NCI-H2196 (cell line): ENCODE measurements around the gene SERPINB11.
"Not testable (repeated sequence)": the region's sequence is repeated elsewhere in the genome, so short reads cannot be mapped to it uniquely, and the experiment has no call there.

Experiments
- DNase-seq: peaks from one replicate; lab custom pipeline; 2025; ENCODE audit not compliant: unreplicated experiment; lab: John Stamatoyannopoulos, UW

SERPINB11 gene

GRCh38 chr18:63702660-63703059 is at the start of gene SERPINB11:
TSS of gene SERPINB11 (plus strand) at chr18:63702960. CDS start at chr18:63710194, 7,234 bp downstream.
- no peak for DNase-seq

GRCh38 chr18:63658920-63659319 is 43.8 kb upstream of the SERPINB11 start:
- not testable (repeated sequence) for DNase-seq

GRCh38 chr18:63661750-63662149 is 41.0 kb upstream of the SERPINB11 start, which contains the start of gene SERPINB3:
TSS of gene SERPINB3 (minus strand) at chr18:63661893. CDS start at chr18:63661216, 677 bp downstream.
- not testable (repeated sequence) for DNase-seq

GRCh38 chr18:63664571-63664970 is 38.2 kb upstream of the SERPINB11 start:
- no peak for DNase-seq

- peak; percentile 18 for DNase-seq
These were observed 26.0 kb upstream of the SERPINB11 start for GRCh38 chr18:63676526-63677323.

GRCh38 chr18:63677500-63678225 is 25.1 kb upstream of the SERPINB11 start:
- DNase-seq, result no peak

GRCh38 chr18:63679820-63680606 is 22.7 kb upstream of the SERPINB11 start:
- no peak for DNase-seq

- peak; percentile 70 for DNase-seq
These were observed 21.1 kb upstream of the SERPINB11 start for GRCh38 chr18:63681449-63682340.

GRCh38 chr18:63683152-63683551 is 19.6 kb upstream of the SERPINB11 start:
- DNase-seq, result no peak

- no peak for DNase-seq
These were observed 18.9 kb upstream of the SERPINB11 start for GRCh38 chr18:63683890-63684289.

GRCh38 chr18:63684718-63685117 is 18.0 kb upstream of the SERPINB11 start:
- DNase-seq, result no peak

GRCh38 chr18:63686871-63687270 is 15.9 kb upstream of the SERPINB11 start:
- no peak for DNase-seq

GRCh38 chr18:63689064-63689463 is 13.7 kb upstream of the SERPINB11 start:
- no peak for DNase-seq

GRCh38 chr18:63697097-63697660 is 5.6 kb upstream of the SERPINB11 start:
- DNase-seq, result no peak

- DNase-seq, result no peak
These were observed 2.3 kb upstream of the SERPINB11 start for GRCh38 chr18:63700501-63700900.

- DNase-seq, result no peak
These were observed 808 bp upstream of the SERPINB11 start for GRCh38 chr18:63701952-63702351.

- no peak for DNase-seq
These were observed 2.6 kb downstream of the SERPINB11 start for GRCh38 chr18:63705401-63705800.

GRCh38 chr18:63707816-63708215 is 5.1 kb downstream of the SERPINB11 start:
- DNase-seq, result no peak

- DNase-seq, result no peak
These were observed 5.9 kb downstream of the SERPINB11 start for GRCh38 chr18:63708650-63709049.
